K562 (cell line): ENCODE results near the gene CTBS. TPM values are rescaled to one million over a fixed set of nuclear protein-coding genes. Genes with fewer than 3 reads are reported as not detected.

Experiments used
- HOXB6 ChIP-seq: fragments of 250-450 bp; sonication (Bioruptor Pico); IDR thresholded peaks from 2 replicates; pipeline ENCODE4 v1.5.1; 2022; ENCODE audit warnings: mild to moderate bottlenecking, borderline replicate concordance
- SAP30 ChIP-seq: fragments of 200-600 bp; sonication (generic); IDR thresholded peaks from 2 replicates; pipeline ENCODE4 v1.6.1; 2012; ENCODE audit warnings: borderline replicate concordance, low read depth, mild to moderate bottlenecking, moderate library complexity, low read length, control low read depth, inconsistent platforms; ENCODE audit not compliant: insufficient read depth, poor library complexity, severe bottlenecking
- TCFL5 ChIP-seq: fragments of 250-450 bp; sonication (Bioruptor Pico); conservative IDR thresholded peaks from 2 replicates; pipeline ENCODE4 v1.6.1; 2021; ENCODE audit warnings: mild to moderate bottlenecking, moderate library complexity, matching md5 sums
- ZNF12 ChIP-seq: sonication (generic); formaldehyde crosslinking; IDR thresholded peaks from 2 replicates; pipeline ENCODE4 v1.4.0; 2020; ENCODE audit warnings: mild to moderate bottlenecking, missing genetic modification reagents
- ZNF239 ChIP-seq: fragments of 250-450 bp; sonication (Bioruptor Pico); IDR thresholded peaks from 2 replicates; pipeline ENCODE4 v1.4.0; 2020; ENCODE audit warnings: mild to moderate bottlenecking
- polyA plus RNA-seq, 8 experiments: library from polyadenylated mRNA; depleted of rRNA in 4 of 8; stranded (reverse) in 5 of 8; unstranded in 3 of 8; fragments of >200 nt; fragmentation: Nextera tagmentation in 2 of 8; fragmentation: Illumina TruSeq in 1 of 8; extraction: Ambion mirVana in 2 of 8; extraction: Trizol in 1 of 8; gene quantifications; 2 replicates each; pipeline versions ENCODE4 v1.2.1 to v1.2.3, GENCODE V29; 2011 to 2014; ENCODE audit warnings: inconsistent platforms in 1 of 8, missing spikeins in 1 of 8
- total RNA-seq, 7 experiments: library from RNA; depleted of rRNA in 6 of 7; stranded (reverse); fragments of >200 nt in 6 of 7; fragmentation: Illumina TruSeq in 2 of 7; extraction: Trizol in 2 of 7; gene quantifications; 2 replicates each; pipeline versions ENCODE4 v1.2.1 to v1.2.3, GENCODE V29; 2011 to 2021; ENCODE audit warnings: low replicate concordance in 1 of 7
- TF ChIP-seq, protein P1 (sequence below): fragments of 450-650 bp; formaldehyde crosslinking; IDR thresholded peaks from 2 replicates; pipeline ENCODE4 v1.4.0; 2022; ENCODE audit warnings: missing genetic modification characterization
- TF ChIP-seq, protein P2 (sequence below): fragments of 250-450 bp; sonication (Bioruptor Pico); IDR thresholded peaks from 2 replicates; pipeline ENCODE4 v1.5.0; 2020; ENCODE audit warnings: mild to moderate bottlenecking, borderline replicate concordance

The CTBS gene
- total and polyA plus RNA-seq, 9 of the 15 experiments (the other 6 are each of a cell fraction or from before 2014, with no cell fraction given) = 3.0 to 19.8 (median 9.9) TPM

DNA sequence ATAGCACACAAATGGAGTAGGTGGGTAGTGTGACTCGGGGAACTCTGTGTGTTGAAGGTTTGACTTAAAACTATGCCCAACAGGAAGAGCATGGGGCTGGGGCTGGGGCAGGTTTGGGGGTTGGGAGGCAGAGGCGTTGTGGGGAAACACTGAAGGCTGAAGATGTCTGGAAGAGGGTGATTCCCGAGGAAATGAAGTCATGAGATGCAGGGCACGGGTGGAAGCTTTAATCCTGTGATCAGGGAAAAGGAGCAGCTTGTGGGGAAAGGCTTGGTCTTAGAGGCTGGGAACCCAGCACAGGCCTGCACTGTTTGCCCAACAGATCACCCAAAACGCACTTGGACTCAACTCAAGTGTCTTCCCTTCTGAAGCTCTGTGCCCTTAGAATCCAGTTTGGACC is 26.6 kb upstream of the CTBS start (continued):
- TF ChIP-seq, protein P1, sequence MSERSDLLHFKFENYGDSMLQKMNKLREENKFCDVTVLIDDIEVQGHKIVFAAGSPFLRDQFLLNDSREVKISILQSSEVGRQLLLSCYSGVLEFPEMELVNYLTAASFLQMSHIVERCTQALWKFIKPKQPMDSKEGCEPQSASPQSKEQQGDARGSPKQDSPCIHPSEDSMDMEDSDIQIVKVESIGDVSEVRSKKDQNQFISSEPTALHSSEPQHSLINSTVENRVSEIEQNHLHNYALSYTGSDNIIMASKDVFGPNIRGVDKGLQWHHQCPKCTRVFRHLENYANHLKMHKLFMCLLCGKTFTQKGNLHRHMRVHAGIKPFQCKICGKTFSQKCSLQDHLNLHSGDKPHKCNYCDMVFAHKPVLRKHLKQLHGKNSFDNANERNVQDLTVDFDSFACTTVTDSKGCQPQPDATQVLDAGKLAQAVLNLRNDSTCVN = no peak
- TF ChIP-seq, protein P2, sequence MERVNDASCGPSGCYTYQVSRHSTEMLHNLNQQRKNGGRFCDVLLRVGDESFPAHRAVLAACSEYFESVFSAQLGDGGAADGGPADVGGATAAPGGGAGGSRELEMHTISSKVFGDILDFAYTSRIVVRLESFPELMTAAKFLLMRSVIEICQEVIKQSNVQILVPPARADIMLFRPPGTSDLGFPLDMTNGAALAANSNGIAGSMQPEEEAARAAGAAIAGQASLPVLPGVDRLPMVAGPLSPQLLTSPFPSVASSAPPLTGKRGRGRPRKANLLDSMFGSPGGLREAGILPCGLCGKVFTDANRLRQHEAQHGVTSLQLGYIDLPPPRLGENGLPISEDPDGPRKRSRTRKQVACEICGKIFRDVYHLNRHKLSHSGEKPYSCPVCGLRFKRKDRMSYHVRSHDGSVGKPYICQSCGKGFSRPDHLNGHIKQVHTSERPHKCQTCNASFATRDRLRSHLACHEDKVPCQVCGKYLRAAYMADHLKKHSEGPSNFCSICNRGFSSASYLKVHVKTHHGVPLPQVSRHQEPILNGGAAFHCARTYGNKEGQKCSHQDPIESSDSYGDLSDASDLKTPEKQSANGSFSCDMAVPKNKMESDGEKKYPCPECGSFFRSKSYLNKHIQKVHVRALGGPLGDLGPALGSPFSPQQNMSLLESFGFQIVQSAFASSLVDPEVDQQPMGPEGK (CRISPR knock-in tag) = no peak
- TF ChIP-seq ZNF239 (no peak), TCFL5 (no peak), ZNF12 (CRISPR knock-in tag) (no peak), HOXB6 (no peak), SAP30 (no peak)
